Brain microvascular endothelial cell (primary cell): ENCODE measurements around the gene ZNF736.
"Not testable (repeated sequence)": the region's sequence is repeated elsewhere in the genome, so short reads cannot be mapped to it uniquely, and the experiment has no call there.

Experiments used
- DNase-seq: peaks from one replicate; pipeline ENCODE4 v3.0.0-alpha.2; 2020
- H3K27ac ChIP-seq: fragments of 250-450 bp; sonication (Bioruptor Pico); 2 replicates; pipeline ENCODE4 v1.5.1; 2020; ENCODE audit warnings: mild to moderate bottlenecking, moderate library complexity
- H3K27me3 ChIP-seq: fragments of 250-450 bp; sonication (Bioruptor Pico); replicated peaks from 2 replicates; pipeline ENCODE4 v1.5.1; 2020; ENCODE audit warnings: mild to moderate bottlenecking
- H3K36me3 ChIP-seq: fragments of 250-450 bp; sonication (Bioruptor Pico); replicated peaks from 2 replicates; pipeline ENCODE4 v1.5.1; 2020; ENCODE audit warnings: mild to moderate bottlenecking
- H3K4me3 ChIP-seq: 2 replicates; pipeline ENCODE4 v1.5.1; 2011; ENCODE audit warnings: low read depth, mild to moderate bottlenecking, control low read depth, low read length, moderate library complexity
- CTCF ChIP-seq: IDR thresholded peaks from 2 replicates; pipeline ENCODE4 v1.5.1; 2011; ENCODE audit warnings: low read depth, mild to moderate bottlenecking, moderate library complexity, low read length, control low read depth, inconsistent platforms; ENCODE audit errors: missing control alignments
- in situ Hi-C: cut with HindIII; loops from 2 replicates; pipeline ENCODE4 v1.10.0; 2017; ENCODE audit warnings: low sequenced_read_pairs, low pct_ligation_motif_present

The ZNF736 gene

GRCh38 chr7:64320547-64321513 is 7.1 kb downstream of the ZNF736 start:
- in situ Hi-C loops: no loop called here

GRCh38 chr7:64324166-64324565 is 10.4 kb downstream of the ZNF736 start:
- H3K4me3 ChIP-seq, H3K36me3 ChIP-seq, H3K27me3 ChIP-seq, in situ Hi-C loops, DNase-seq, H3K27ac ChIP-seq: not testable (repeated sequence)

More at GRCh38 chr7:64320547-64321513, 7.1 kb downstream of the ZNF736 start:
- no peak overlapping the region for H3K4me3 ChIP-seq
- no peak overlapping the region for H3K27ac ChIP-seq
- no peaks in the 10 kb centered on the region for H3K36me3 ChIP-seq
- peak; percentile 5 for TF ChIP-seq CTCF
- DNase-seq: no peak
- no peaks in the 10 kb centered on the region for H3K27me3 ChIP-seq

GRCh38 chr7:64348713-64349210 is 35.0 kb downstream of the ZNF736 start:
- H3K36me3 ChIP-seq, DNase-seq, H3K4me3 ChIP-seq, H3K27ac ChIP-seq, in situ Hi-C loops, H3K27me3 ChIP-seq: not testable (repeated sequence)

- H3K27ac ChIP-seq: no peak overlapping the region
- H3K27me3 ChIP-seq: no peaks in the 10 kb centered on the region
- no peak overlapping the region for H3K4me3 ChIP-seq
- TF ChIP-seq CTCF: no peak
- no peaks in the 10 kb centered on the region for H3K36me3 ChIP-seq
- in situ Hi-C loops: no loop called here
- DNase-seq: no peak
Observed at GRCh38 chr7:64359543-64359942, 45.8 kb downstream of the ZNF736 start.

GRCh38 chr7:64371116-64371515 is 57.4 kb downstream of the ZNF736 start:
- Histone ChIP-seq H3K27ac (no peak overlapping the region), H3K36me3 (no peaks in the 10 kb centered on the region), H3K4me3 (no peak overlapping the region), H3K27me3 (no peaks in the 10 kb centered on the region)
- no peak for DNase-seq
- in situ Hi-C loops: no loop called here
- no peak for TF ChIP-seq CTCF

- H3K4me3 ChIP-seq: no peak overlapping the region
- no peak overlapping the region for H3K27ac ChIP-seq
- TF ChIP-seq CTCF: no peak
- no peak for DNase-seq
- H3K36me3 ChIP-seq: no peaks in the 10 kb centered on the region
- in situ Hi-C loops: no loop called here
- H3K27me3 ChIP-seq: no peaks in the 10 kb centered on the region
Observed at GRCh38 chr7:64373017-64373416, 59.3 kb downstream of the ZNF736 start.
